Astrocyte (in vitro differentiated cells and primary cell): ENCODE data around the gene CCDC57.

Source experiments
- CTCF ChIP-seq: IDR thresholded peaks from 2 replicates; pipeline ENCODE4 v1.5.1; 2011; ENCODE audit warnings: low read depth, mild to moderate bottlenecking, inconsistent platforms, low read length, moderate library complexity; ENCODE audit not compliant: insufficient read depth
- EZH2 ChIP-seq: IDR thresholded peaks from 2 replicates; pipeline ENCODE4 v1.6.1; 2012; ENCODE audit warnings: mild to moderate bottlenecking, low read length, inconsistent platforms; ENCODE audit not compliant: insufficient read depth

- TF ChIP-seq CTCF (no peak), EZH2 (no peak)
Observed at GRCh38 chr17:82084373-82085030, 128.1 kb downstream of the CCDC57 start.
